CD4-positive, alpha-beta T cell treated with Interleukin-17A for 1 hour (primary cell): ENCODE results near the gene RBM33.

ENCODE experiments used
- DNase-seq: peaks from one replicate; pipeline ENCODE4 v3.0.0-alpha.2; 2020

The RBM33 gene

GRCh38 chr7:155631155-155631554, 13.3 kb upstream of the RBM33 start:
- no peak for DNase-seq

- DNase-seq = no peak
These were observed 8.6 kb upstream of the RBM33 start for GRCh38 chr7:155635817-155636216.

- no peak for DNase-seq
These were observed 7.3 kb upstream of the RBM33 start for GRCh38 chr7:155637155-155637554.

GRCh38 chr7:155638366-155638765, 6.1 kb upstream of the RBM33 start:
- no peak for DNase-seq

- no peak for DNase-seq
These were observed 4.4 kb upstream of the RBM33 start for GRCh38 chr7:155639958-155640520.

GRCh38 chr7:155640629-155641028, 3.8 kb upstream of the RBM33 start:
- no peak for DNase-seq

- no peak for DNase-seq
These were observed 670 bp upstream of the RBM33 start for GRCh38 chr7:155643804-155644177.

GRCh38 chr7:155644971-155645509, 579 bp downstream of the RBM33 start:
- peak; percentile 57 for DNase-seq

- no peak for DNase-seq
These were observed 1.2 kb downstream of the RBM33 start for GRCh38 chr7:155645662-155646061.

- no peak for DNase-seq
These were observed 2.2 kb downstream of the RBM33 start for GRCh38 chr7:155646669-155647068.

- no peak for DNase-seq
These were observed 2.8 kb downstream of the RBM33 start for GRCh38 chr7:155647302-155647701.

- DNase-seq = no peak
These were observed 3.3 kb downstream of the RBM33 start for GRCh38 chr7:155647734-155648133.

- DNase-seq = no peak
These were observed 4.4 kb downstream of the RBM33 start for GRCh38 chr7:155648752-155649339.

GRCh38 chr7:155649588-155649987, 5.1 kb downstream of the RBM33 start:
- no peak for DNase-seq

GRCh38 chr7:155652156-155653114, 8.0 kb downstream of the RBM33 start:
- DNase-seq = no peak

- DNase-seq = no peak
These were observed 9.3 kb downstream of the RBM33 start for GRCh38 chr7:155653803-155654202.

GRCh38 chr7:155656891-155657290, 12.4 kb downstream of the RBM33 start:
- no peak for DNase-seq

GRCh38 chr7:155660059-155660757, 15.7 kb downstream of the RBM33 start:
- no peak for DNase-seq

GRCh38 chr7:155660758-155661093, 16.3 kb downstream of the RBM33 start:
- no peak for DNase-seq

GRCh38 chr7:155662343-155663043, 18.0 kb downstream of the RBM33 start:
- no peak for DNase-seq

- no peak for DNase-seq
These were observed 19.5 kb downstream of the RBM33 start for GRCh38 chr7:155663937-155664336.
